ENCODE results near the gene PDE1A.
A peak's percentile ranks its signal among the peaks of the same experiment; 100 is the strongest.

Gene PDE1A

DNA sequence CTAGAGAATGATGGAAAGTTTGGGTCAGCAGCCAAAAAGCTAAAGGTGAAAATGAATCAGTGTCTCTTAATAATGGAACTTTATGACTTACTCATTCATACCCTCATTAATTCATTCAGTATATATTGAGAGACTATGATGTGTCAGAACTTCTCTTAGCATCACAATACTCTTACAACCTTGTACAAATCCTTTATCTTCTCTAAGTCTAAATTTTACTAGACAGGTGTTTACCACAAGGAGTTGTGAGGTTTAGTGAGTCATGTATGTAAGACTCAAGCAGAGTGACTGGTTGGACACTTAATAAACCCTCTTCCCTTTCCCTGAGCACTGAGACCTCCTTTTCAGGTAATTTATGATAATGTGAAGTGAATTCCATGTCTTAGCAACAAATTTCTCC is 311.6 kb downstream of the PDE1A start:
- DNase-seq: no peak

DNA sequence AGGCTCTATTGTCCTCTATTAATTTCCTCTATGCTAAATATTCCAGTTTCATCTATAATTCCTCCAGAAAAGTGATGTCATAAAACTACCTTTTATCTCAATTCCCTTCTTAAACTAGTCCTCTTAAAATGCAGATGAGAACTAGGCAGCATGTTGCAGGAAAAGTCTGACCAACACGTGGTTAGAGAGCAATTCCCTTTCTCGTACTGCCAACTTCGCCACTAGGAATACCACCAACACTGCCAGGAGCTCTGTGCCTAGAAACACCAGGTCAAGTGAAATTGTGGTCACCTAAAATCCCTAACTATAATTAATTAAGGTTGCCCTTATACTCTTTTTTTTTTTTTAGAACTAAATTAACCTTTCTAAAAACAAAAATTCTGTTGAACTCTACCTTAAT is 313.5 kb downstream of the PDE1A start:
- DNase-seq: no peak

DNA sequence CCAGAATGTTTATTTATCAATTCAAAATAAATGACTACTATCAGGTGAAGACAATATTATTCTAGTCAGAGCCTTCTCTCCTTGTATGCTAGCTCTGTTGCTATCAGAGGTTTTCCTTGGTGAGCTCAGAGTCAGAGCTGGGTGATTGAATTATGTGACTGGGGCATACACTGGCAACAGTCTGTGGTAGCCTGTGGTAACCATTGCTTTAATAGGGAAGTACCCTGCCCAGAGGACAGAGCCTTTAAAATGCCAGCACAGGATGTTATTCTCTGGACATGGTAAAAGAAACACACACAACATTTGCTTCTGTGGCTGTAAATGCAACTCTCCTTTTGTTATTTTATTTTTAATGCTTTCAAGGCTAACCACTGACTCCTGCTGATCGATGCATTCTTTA is 316.5 kb downstream of the PDE1A start:
- DNase-seq: peak; percentile 19

DNA sequence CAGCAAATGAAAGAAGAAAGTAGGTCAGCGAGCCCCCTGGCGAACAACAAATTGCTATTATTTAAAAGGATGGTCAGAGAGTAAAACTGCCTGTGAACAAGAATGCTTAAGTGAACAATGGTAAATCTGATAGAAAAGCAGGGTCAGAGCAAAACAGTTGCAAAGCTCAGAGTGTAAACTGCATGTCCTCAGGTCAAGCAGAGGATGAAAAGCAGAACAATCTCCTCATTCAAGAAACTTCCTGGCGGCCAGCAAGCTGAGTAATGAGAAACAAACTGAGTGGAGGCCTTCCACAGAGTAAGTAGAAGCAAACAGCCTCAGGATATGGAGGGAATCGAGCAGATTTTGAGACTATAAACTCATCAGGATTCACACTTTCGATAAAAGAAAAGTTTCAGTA is 323.3 kb downstream of the PDE1A start:
- DNase-seq: no peak

DNA sequence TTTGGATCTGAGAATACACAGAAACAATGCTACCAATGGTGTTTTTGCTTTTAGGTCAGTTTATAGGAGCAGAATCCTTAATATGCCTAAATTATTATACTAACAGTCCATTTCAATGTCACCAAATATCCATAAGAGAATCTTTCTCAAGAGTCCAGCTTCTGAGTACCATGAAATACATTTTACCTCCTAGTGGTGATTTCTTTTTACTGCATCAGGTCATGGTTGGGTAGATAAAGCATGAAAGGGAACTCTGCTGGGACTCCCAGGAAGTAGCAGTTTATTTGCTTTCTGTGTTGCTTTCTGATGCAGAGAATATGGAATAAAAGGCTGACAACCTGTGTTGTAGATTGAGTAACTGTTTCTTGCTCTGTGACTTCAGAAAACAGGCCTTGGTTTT is 325.6 kb downstream of the PDE1A start:
- DNase-seq: peak; percentile 40

DNA sequence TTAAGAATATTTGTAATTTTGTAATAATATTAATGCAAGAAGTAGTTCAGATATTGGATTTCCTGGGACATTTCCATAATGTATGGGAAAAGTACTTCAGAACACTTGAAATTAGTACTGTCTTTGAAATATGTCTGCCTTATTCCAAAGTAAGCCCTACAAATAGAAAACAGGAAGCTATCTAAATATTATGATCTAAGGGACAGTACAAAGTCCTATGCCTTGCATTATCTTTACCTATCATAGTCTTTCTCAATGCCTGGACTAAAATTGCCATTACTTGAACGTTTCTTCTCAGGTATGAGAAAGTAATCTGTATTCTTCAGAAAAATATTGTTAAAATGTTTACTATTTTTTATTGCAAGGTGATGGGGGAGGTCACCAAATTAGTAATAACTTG is 328.2 kb downstream of the PDE1A start:
- no peak for DNase-seq

DNA sequence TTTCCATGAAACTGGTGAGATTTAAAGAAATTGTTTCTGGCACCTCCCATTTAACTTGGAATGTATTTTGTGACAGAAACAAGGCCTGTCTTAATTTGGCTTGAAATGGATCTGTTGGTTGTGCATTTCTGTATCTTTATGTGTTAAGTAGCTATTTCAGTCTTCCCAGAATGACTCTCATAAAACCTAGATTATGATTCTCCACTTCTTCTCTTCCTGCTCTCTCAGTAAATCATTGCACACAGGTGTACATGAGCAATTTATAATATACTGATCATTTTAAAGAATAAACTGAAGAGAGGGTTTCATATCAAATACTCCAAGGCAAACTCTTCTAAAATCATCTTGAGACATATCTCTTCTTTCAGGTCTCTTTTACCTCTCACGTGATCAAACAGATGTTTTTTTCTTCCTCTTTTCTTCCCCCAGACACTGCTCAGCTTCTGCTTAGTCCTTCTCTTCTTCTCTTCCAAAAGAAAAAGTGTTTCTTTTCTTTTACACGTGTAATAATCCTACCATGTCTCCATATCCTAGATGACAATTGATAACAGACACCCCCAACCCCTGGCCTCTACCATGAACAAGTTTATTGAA is 329.2 kb downstream of the PDE1A start:
- DNase-seq: peak; percentile 58

DNA sequence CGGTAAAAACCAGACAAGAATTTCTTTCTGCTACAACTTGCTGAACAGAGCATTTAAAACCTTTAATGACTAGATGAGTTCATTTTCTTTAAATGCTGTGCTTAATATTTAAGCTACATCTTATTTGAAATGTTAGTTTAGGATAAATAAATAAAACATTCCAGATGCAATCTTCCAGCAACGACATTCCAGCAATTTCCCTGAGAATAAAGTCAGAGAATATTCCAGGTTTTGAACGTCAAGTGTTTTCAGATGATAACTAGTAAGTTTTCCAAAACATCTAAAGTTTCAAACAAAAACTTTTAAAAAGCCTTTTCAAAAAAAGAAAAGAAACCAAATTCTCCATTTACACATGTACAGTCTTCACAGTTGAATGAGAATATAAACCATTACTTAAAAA is 336.4 kb downstream of the PDE1A start:
- no peak for DNase-seq
